Esophagus (tissue), 2 donors: ENCODE results near the gene IQCK. TPM values are rescaled to one million over a fixed set of nuclear protein-coding genes. Genes with fewer than 3 reads are reported as not detected.
"Not testable (repeated sequence)": the region's sequence is repeated elsewhere in the genome, so short reads cannot be mapped to it uniquely, and the experiment has no call there.

Experiments used
- H3K27ac ChIP-seq, 2 donors: one replicate each; pipeline ENCODE4 v1.5.1; 2013; ENCODE audit warnings: low read depth in 2 of 2, mild to moderate bottlenecking in 2 of 2, inconsistent platforms in 1 of 2, low read length in 1 of 2, moderate library complexity in 1 of 2
- H3K27me3 ChIP-seq, 2 donors: one replicate each; pipeline ENCODE4 v1.6.1; 2013; ENCODE audit warnings: low read length in 2 of 2, control low read depth in 1 of 2, mild to moderate bottlenecking in 1 of 2; ENCODE audit not compliant: insufficient read depth in 2 of 2, control insufficient read depth in 1 of 2
- H3K36me3 ChIP-seq, 2 donors: one replicate each; pipeline ENCODE4 v1.6.1; 2013; ENCODE audit warnings: low read length in 1 of 2; ENCODE audit not compliant: control insufficient read depth in 2 of 2, insufficient read depth in 2 of 2
- H3K4me1 ChIP-seq, 2 donors: one replicate each; pipeline ENCODE4 v1.6.1; 2013; ENCODE audit warnings: low read length in 1 of 2; ENCODE audit not compliant: control insufficient read depth in 2 of 2, insufficient read depth in 2 of 2
- H3K4me3 ChIP-seq, 2 donors: one replicate each; pipeline ENCODE4 v1.5.1; 2013; ENCODE audit warnings: low read length in 2 of 2, mild to moderate bottlenecking in 2 of 2, low read depth in 1 of 2, moderate library complexity in 1 of 2
- H3K9me3 ChIP-seq, 2 donors: one replicate each; pipeline ENCODE4 v1.6.1; 2013; ENCODE audit warnings: mild to moderate bottlenecking in 2 of 2, low read depth in 1 of 2, low read length in 1 of 2, moderate library complexity in 1 of 2; ENCODE audit not compliant: control insufficient read depth in 2 of 2, insufficient read depth in 1 of 2
- WGBS, 2 donors: extraction: QIAGEN DNeasy Blood & Tissue Kit; methylation state at CpG; one replicate each; pipeline ENCODE4 v1.1.7; 2013; 5-methylcytosine and 5-hydroxymethylcytosine counted together
- polyA plus RNA-seq, 2 donors: library from polyadenylated mRNA; stranded (reverse); fragments of 200-250 nt; gene quantifications; one replicate each; pipeline ENCODE4 v1.2.3, GENCODE V29; 2013
- donor health status: healthy with polysubstance abuse.
- donor health status: Bipolar disorder and iron deficiency.

The IQCK gene
- polyA plus RNA-seq, 2 donors = 4.5 to 5.3 TPM

DNA sequence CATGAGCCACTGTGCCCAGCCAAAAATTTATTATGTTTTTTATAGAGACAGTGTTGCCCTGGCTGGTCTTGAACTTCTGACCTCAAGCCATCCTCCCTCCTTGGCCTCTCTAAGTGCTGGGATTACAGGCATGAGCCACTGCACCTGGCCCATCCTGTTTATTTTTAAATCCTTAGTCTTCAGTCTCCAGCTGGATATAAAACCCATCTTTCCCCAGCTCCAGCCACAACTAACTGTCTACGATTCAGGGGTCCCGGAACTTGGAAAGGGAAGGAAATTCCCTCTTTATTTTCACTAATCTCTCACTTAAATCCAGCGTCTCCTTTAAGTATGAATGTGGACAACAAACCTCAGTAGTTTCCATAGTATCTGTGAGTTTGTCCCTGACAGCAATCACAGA lies 62.2 kb downstream of the IQCK start:
- H3K27ac ChIP-seq = no peak overlapping the region
- no peaks in the 10 kb centered on the region for H3K9me3 ChIP-seq
- H3K4me3 ChIP-seq = no peak overlapping the region
- 87 to 96% methylated on average over 3 of the region's 3 CpGs for WGBS, 2 donors
- H3K36me3 ChIP-seq = no peaks in the 10 kb centered on the region
- peaks cover 0 to 3% of the 10 kb centered on the region in 2 donors for H3K4me1 ChIP-seq
- H3K27me3 ChIP-seq = no peaks in the 10 kb centered on the region

DNA sequence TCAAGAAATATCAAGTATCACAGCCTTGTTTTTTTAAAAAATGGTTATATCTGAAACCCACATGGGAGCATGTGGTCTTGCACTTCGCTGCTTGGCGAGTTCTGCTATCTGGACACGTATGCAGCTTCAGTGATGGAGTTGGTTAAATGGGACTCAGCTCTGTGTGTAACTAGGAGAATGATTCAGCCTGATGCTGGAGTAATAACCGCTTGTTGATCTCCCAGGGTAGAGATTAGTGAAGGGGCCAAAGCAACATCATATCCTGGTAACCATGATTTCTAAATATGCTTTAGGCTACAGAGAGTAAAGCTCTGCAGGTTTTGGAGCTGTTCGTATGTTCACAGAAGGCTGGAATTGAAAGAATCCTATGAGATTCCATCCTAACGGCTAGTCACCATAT lies 63.2 kb downstream of the IQCK start:
- H3K36me3 ChIP-seq = no peaks in the 10 kb centered on the region
- no peaks in the 10 kb centered on the region for H3K9me3 ChIP-seq
- 90 to 93% methylated on average over 6 of the region's 6 CpGs for WGBS, 2 donors
- no peak overlapping the region for H3K4me3 ChIP-seq
- no peak overlapping the region for H3K27ac ChIP-seq
- peaks cover 0 to 3% of the 10 kb centered on the region in 2 donors for H3K4me1 ChIP-seq
- H3K27me3 ChIP-seq = no peaks in the 10 kb centered on the region

DNA sequence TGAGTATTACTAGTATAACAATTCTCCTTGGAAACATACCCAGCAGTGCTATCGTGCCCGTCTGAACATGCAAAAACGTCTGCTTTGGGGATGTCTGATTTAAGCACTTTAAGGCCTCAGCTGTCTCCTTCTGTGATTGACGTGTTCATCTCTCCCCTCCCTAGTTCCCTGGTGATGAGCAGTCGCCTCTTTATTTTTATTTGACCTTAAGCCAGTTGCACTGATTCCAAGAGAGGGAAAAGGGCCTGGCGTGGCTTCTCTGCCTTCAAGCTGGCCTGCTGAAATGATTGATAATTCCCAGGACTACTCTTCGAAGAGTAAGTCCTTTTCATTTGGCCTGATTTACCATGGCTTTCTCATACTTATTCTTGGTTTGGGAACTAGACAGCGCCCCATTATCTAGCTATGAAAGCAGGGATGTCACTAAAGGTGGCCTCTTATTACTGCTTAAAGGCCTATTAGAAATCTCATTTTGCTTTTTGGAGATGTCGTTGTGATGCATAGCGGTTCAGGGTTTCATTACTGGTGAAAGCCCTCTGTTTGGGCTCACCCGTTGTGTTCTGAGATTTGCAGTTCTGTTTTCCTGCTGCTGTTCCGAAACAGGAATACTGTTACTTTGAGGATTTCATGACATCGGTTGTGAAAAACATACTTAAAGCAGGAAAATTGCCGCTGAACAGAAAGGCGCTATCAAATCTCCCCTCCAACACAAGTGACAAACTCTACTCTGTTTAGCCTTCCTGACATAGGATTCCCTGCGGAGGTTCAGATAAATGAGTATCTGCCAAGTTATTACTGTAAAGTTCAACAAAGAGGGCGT lies 65.5 kb downstream of the IQCK start:
- Histone ChIP-seq H3K36me3 (no peaks in the 10 kb centered on the region), H3K4me1 (peaks cover 0 to 3% of the 10 kb centered on the region in 2 donors), H3K27me3 (no peaks in the 10 kb centered on the region), H3K27ac (no peak overlapping the region), H3K9me3 (no peaks in the 10 kb centered on the region), H3K4me3 (no peak overlapping the region)
- WGBS, 2 donors = 56 to 64% methylated on average over 17 of the region's 17 CpGs

DNA sequence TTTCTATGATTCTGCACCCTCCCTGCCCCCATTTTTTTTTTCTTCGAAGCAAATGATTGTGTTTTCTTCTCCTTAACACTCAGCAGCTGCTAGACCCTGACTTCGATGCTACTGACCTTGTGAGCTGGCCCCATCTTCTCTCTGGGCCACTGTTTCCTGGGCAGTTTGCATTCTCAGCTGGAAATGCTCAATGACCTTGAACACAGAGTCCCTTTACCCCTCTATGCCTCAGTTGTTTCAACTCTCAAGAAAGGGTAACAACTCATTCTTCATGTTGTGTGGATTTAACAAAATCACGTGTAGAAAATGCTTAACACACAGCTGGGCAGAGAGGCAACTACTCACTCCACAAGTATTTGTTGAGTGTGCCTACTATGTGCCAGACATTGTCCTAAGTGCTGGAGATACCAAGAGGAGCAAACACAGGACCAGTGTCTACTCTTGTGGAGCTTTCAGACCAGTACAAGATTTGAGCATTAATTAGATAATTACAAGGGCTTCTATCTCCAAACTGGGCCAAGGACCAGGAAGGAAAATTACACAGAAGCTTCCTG lies 66.2 kb downstream of the IQCK start:
- peaks cover 0 to 3% of the 10 kb centered on the region in 2 donors for H3K4me1 ChIP-seq
- no peaks in the 10 kb centered on the region for H3K9me3 ChIP-seq
- no peaks in the 10 kb centered on the region for H3K27me3 ChIP-seq
- H3K4me3 ChIP-seq = no peak overlapping the region
- WGBS, 2 donors = 71 to 77% methylated on average over 3 of the region's 3 CpGs
- H3K36me3 ChIP-seq = no peaks in the 10 kb centered on the region
- no peak overlapping the region for H3K27ac ChIP-seq

DNA sequence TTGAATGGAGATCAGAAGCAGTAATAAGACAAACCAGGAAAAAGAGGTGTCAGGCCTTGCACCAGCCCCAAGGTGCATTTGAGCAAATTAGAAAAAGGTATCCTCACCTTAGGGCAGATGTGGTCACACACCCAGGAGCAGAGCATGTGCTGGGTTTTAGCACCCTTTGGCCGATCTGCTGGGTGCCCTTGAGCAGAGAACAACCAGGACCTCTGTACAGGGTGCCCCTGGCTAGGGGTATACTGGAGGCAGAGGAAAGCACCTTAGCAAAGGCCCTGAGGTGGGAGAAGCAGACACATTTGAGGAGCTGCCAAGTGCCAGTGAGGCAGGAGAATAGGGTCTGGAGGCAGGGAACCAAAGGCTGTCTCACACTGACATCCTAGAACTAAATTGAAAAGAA lies 67.0 kb downstream of the IQCK start:
- Histone ChIP-seq H3K4me3 (no peak overlapping the region), H3K36me3 (no peaks in the 10 kb centered on the region), H3K9me3 (no peaks in the 10 kb centered on the region), H3K4me1 (peaks cover 0 to 3% of the 10 kb centered on the region in 2 donors), H3K27ac (no peak overlapping the region), H3K27me3 (no peaks in the 10 kb centered on the region)
- WGBS, 2 donors = 89 to 95% methylated on average over 1 of the region's 1 CpG

DNA sequence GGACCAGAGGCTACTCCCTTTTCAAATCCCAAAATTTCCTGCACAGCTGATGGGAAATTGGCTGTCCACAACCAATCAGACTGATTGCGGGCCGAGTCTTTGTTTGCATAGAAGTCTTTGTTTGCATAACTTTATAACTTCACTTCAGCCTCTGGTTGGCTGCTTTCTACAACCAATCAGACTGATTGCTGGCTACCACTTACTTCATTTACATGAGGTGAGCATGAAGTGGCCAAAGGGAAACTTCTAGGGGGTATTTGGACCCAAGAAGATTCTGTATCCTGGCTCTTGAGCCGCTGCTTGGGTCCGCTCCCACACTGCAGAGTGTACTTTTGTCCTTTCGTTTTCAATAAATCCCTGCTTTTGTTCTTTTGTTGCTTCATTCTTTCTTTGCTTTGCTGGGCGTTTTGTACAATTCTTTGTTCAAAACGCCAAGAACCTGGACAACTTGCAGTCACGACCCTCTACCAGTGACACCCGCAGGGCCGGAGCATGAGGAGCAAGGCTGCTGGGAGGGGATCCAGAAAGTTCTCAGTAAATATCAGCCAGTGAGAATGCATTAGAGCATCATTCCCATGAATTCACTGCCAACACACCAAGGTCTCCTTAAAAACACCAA lies 67.5 kb downstream of the IQCK start:
- H3K9me3 ChIP-seq = no peaks in the 10 kb centered on the region
- H3K27me3 ChIP-seq = no peaks in the 10 kb centered on the region
- no peaks in the 10 kb centered on the region for H3K36me3 ChIP-seq
- H3K4me1 ChIP-seq = peaks cover 0 to 3% of the 10 kb centered on the region in 2 donors
- H3K27ac ChIP-seq = peak overlapping the region in 1 of 2 donors; percentile 9
- 33 to 36% methylated on average over 10 of the region's 10 CpGs for WGBS, 2 donors
- H3K4me3 ChIP-seq = peak overlapping the region in 1 of 2 donors; percentile 3

DNA sequence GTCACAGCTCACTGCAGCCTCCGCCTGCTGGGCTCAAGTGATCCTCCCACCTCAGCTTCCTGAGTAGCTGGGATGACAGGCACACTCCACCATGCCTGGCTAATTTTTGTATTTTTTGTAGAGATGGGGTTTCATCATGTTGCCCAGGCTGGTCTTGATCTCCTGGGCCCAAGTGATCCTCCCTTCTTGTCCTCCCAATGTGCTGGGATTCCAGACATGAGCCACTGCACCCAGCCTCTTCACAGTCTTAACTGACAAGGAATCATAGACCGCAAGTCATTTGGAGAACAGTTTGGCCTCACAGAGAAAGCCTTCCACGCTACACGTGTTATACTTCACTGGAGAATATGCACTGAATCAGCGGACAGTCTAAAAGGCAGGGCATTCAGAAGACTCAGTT lies 83.3 kb downstream of the IQCK start:
- H3K36me3 ChIP-seq, H3K27ac ChIP-seq, H3K9me3 ChIP-seq, H3K4me3 ChIP-seq, H3K4me1 ChIP-seq, H3K27me3 ChIP-seq: not testable (repeated sequence)
- WGBS, 2 donors = 85% methylated on average over 1 of the region's 5 CpGs; no CpG with 5 or more reads in 1 of the 2 donors

DNA sequence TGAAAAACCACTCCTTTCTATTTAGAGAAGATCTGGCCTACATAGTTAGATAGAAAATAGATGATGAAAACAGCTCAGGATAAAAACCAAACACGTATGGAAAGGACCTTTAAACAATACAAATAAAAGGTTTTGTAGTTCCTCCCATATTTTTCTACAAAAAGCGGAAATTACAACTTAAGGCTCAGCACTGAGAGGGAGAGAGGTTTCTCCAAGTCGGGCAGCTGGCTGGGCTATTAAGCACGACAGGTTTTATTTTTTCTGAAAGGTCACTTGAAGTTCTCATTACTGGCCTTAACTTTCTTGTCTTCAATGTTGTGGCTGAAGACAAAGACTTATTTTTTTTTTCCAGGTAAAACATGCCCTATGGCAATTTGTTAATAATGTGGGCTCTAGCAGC lies 83.8 kb downstream of the IQCK start:
- WGBS, 2 donors = 30 to 73% methylated on average over 2 of the region's 4 CpGs
- H3K4me3 ChIP-seq, H3K27ac ChIP-seq, H3K36me3 ChIP-seq, H3K27me3 ChIP-seq, H3K9me3 ChIP-seq, H3K4me1 ChIP-seq: not testable (repeated sequence)

DNA sequence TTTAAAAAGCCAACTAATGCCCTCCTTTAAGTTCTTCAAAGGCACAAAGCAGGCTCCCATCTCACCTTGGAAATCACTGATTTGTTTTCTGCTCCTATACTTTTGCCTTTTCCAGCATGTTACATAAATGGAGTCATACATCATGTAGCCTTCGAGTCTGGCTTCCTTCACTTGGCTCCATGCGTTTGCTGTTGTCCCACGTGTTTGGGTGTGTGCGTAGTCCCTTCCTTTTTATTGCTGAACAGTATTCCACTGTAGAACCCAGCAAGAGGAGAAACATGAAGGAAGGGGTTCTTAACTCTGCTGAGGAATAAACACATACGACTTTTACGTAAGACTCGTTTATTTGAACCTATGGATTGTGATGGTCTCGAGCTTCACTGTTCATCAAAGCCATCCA lies 84.5 kb downstream of the IQCK start:
- peaks cover 0 to 3% of the 10 kb centered on the region in 2 donors for H3K9me3 ChIP-seq
- H3K4me1 ChIP-seq = peaks cover 0 to 2% of the 10 kb centered on the region in 2 donors
- no peak overlapping the region for H3K4me3 ChIP-seq
- WGBS, 2 donors = 73 to 74% methylated on average over 8 of the region's 8 CpGs
- no peaks in the 10 kb centered on the region for H3K36me3 ChIP-seq
- no peaks in the 10 kb centered on the region for H3K27me3 ChIP-seq
- no peak overlapping the region for H3K27ac ChIP-seq
